Kidney capillary endothelial cell (primary cell): ENCODE results near the gene CTIF.
"Not testable (repeated sequence)": the region's sequence is repeated elsewhere in the genome, so short reads cannot be mapped to it uniquely, and the experiment has no call there.

Source experiments
- DNase-seq: peaks from one replicate; pipeline ENCODE4 v3.0.0-alpha.2; 2018; ENCODE audit warnings: low spot score

The CTIF gene

DNA sequence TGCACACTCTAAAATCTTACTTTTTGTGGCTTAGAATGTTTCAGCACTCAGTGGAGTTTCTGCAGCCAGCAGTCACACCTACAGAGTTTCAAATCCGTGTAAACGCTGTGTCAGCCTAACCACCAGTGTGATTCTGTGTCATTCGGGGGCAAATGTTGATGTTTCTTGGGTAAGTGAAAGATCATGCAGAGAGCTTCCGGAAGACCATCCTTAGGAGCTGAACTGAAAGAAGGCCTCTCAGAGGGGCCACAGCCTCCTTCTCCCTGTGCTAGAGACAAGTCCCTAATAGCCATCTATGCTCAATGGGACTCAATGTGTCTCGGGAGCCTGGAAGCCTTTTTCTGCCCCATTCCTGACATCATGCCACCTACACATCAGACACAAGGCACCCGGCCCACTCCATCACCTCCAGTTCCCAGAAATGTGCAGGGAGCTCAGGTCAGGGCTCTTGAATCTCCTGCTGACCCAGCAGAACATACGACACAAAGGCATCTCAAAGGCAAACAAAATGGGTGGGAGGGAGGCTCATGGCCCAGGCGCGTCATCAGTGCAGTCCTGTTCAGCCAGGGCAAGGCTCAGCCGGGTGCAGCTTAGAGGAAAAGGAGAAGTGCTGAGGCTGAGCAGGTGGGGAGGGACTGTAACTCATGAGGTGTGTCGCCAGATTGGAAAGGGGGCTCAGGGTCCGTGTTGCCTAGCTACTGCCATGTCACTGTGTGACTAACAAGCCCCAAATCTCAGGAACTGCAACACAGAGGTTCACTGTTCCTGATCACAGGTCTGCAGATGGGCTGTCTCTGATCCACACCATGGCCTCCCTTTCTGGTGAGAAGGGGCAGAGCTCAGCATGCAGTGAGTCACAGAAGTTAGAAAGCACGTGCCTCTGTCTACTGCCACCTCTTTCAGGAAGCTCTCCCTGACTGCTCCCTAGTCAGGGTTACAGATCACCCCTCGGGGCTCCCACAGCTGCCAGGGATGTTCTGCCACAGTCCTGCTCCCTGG lies 329.9 kb downstream of the CTIF start:
- DNase-seq = no peak

- no peak for DNase-seq
Measured at GRCh38 chr18:48869591-48869990, 330.8 kb downstream of the CTIF start.

GRCh38 chr18:48870926-48871325 lies 332.1 kb downstream of the CTIF start:
- DNase-seq = not testable (repeated sequence)

DNA sequence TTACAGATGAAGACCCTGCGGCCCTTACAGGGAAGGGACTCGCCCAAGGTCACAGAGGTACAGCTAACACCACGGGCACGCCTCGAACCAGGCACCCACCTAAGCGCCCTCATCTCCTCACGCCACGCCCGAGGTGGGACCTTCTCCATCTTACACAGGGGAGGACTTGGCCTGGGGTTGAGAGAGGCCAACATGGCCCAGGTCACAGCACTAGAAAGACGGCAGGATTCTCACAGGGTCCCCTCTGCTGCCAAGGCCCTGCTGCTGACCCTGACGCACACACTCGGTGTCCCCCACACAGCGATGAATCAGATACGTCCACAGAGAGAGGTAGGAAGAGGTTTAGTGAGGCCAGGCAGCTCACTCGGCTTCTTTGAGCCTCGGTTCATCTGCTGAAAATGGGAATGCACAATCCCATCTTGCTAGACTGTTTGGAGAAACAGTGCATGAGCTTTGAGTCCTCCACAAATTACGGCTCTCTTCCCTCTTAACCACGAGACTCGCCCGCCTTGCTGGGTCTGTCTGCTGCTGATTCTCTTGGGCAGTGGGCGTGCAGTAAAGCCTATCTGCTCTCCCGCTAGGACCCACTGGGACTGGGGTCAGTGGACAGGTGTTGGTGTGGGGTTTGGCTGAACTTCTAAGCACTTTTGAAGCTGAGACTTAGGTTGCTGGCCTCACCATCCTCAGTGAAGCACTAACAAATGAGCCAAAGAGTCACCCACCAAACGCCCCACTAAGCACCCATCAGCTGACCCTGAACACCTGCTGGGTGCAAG lies 332.7 kb downstream of the CTIF start:
- DNase-seq = no peak

DNA sequence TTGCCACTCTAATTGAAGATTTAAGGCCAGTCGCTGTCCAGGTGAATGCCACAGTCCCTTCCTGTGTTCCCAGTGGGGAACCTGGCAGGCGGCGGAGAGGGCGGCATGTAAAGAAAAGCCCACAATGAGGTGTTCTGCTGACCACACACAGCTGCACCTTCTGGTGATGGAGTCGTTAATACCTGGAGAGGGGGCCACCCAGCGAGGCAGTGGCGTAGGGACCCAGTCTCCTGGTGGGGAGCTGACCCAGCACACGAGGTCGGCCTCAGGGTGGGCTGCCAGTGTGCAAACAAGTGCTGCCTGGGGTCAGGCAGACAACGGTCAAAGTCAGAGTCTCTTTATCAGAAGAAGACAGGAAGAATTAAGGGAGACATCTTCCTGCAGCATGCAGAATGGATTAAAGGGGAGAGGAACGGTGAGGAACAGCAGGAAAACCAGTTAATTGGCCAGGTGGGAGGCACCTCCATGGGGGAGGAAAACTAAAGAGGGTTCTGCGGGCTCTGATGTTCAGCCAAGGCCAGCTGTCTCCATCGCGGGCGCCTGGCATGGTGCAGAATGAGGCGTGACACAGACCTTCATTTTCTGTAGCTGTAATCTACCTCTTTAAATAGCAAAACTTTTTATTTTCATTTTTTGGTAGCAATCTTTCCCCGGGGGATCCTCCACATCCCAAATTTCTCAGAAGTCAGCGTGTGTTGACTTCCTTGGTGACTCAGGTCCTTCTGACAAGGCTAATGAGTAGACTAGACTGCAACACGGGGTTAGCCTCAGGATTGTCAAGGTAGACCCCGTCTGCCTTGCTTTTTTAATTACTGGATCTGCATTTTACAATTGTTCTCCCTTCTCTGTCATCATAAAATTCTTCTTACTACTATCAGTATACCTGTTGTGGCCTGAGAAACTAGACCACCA lies 333.7 kb downstream of the CTIF start:
- DNase-seq = no peak

DNA sequence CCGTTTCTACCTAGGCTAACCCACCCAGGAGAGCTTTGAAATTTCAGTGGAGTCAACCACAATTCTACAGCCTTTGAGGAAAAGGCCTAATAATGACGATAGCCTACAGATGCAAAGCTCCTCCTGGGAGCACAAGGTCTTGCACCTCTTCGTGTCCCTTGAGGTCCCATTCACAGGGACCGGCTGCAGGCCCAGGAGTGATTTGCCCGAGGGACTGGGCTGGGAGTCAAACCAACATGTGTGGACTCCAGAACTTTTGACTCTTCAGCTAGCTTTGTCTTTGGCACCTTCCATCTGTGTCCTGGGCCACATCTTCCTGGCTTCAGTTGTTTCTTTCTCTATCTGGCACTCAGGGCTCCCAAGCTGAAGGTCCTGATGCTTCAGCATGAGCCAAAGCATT lies 335.4 kb downstream of the CTIF start:
- DNase-seq = no peak

- DNase-seq = no peak
Measured at GRCh38 chr18:48874701-48875162, 335.9 kb downstream of the CTIF start.

DNA sequence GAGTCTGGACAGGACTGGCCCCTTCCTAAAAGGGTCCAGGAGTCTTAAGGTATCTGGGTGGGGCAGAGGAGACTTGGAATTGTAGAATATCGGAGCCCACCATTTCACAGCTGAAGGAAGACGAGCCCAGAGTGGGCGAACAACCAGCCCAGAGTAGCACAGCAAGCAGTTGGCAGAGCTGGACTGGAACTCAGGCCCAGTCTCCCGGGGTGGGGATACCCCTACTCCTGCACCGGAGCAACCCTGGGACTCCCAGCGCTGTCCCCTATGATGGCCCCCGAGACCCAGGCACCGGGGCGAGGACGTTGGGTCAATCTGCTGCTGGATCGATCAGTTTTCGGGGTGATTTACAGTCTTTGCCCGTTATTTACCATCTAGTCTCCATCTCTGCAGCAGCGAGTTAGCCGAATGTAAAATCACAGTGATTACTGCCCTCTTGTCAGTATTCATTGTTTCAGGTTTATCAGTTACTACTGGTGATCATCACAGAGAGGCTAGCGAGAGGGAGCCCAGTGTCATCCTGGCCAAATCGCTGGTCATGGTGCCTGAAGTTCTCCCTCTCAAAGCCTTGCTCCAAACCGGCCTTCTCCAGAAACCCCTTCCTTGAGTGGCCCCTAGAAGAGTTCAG lies 336.6 kb downstream of the CTIF start:
- no peak for DNase-seq

- no peak for DNase-seq
Measured at GRCh38 chr18:48875942-48876511, 337.2 kb downstream of the CTIF start.

- DNase-seq = no peak
Measured at GRCh38 chr18:48876590-48876989, 337.8 kb downstream of the CTIF start.

- DNase-seq = no peak
Measured at GRCh38 chr18:48877941-48878340, 339.1 kb downstream of the CTIF start.

GRCh38 chr18:48878471-48878870 lies 339.6 kb downstream of the CTIF start:
- DNase-seq = peak; percentile 60

DNA sequence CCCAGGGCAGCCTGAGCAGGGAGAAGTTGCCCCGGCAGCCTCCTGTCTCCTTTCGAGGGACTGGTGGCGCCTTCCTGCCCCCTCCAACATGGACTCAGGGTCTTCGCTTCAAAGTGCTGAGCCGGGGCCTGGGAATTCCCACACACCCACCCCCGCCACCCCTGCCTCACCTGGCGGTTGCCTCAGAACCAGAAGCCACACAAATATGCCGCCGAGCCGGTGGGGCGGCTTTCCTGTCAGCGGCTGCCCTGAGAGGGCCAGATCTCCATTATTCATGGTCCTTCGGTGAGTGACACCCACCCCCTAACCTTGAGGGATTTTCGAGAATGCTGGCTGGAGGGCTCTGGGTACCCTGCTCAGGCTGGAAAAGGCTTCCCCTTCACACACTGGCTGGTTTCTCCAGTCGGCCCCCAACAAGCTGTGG lies 340.2 kb downstream of the CTIF start:
- no peak for DNase-seq

GRCh38 chr18:48880931-48881330 lies 342.1 kb downstream of the CTIF start:
- DNase-seq = no peak

DNA sequence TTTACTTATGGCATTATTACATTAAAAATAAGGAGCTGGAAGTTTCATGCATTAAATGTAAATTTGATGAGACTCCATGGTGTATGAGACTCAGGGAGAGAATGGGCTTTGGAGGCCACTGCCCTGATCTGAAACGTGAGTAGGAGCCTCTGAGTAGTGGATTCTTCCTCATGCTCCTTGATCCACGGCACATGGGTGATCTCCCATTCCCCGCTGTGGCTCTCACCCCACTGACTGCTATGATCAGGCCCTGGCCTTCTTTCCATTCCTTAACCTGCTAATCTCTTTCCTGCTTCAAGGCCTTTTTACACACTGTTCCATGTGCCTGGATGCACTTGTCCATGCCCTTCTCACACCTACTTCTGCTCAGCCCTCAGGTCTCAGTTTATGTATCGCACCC lies 343.5 kb downstream of the CTIF start:
- DNase-seq = no peak

- no peak for DNase-seq
Measured at GRCh38 chr18:48884306-48884705, 345.5 kb downstream of the CTIF start.

- DNase-seq = no peak
Measured at GRCh38 chr18:48884771-48885170, 345.9 kb downstream of the CTIF start.

DNA sequence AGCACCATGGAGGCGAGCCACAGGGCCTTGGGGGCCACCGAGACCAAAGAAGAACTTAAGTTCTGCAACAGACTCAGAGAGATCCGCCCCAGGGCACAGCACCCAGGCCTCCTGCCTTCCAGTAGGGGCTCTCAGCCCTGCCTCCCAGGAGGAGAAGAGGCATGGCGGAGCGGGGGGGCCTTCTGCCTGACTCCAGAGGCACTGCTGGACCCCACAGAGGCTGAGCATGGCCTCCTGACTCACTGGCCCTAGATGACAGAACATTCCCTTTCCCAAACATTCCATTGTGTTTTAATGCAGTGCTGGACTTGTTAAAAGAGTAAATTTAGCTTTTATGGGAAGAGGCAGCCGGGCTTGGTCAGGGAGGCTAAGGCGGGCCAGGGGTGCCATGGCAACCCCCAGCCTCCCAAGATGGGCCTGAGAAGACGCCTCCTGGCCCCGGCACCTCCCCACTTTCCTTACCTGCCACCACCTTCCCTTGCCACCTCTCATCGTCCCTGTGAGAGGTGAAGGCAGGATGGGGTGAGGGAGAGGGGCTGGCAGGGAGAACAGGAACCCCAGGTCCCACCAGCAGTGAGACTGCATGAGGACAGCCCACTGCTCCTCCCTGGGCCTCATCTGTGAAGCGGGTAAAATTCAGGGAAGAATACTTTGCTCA lies 346.6 kb downstream of the CTIF start:
- no peak for DNase-seq

DNA sequence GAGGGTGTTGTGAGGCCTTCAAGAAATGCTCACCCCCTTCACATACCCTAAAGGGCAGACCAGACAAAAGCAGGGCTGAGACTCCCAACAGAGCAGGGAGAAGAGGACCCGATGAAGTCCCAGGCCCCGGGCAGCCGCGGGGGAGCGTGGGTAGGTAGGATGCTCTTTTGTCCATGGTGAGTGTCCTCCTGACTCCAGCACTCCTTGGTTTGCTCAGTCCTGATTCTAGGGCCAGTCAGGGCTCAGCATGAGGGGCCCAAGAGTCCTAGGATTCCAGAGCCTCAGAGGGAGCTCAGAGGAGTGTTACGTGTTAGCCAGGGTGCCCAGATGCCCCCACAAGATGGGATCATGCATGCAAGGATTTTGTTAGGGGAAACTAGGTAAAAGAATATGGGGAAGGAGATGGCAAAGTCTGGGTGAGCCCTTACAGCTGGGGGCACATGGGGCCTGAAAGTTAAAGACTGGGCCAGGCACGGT lies 347.1 kb downstream of the CTIF start:
- DNase-seq = no peak
